Endothelial cell of umbilical vein (primary cell): Measurements from ENCODE around the gene CARD8.
"Not testable (repeated sequence)": the region's sequence is repeated elsewhere in the genome, so short reads cannot be mapped to it uniquely, and the experiment has no call there.

Experiments
- CTCF ChIP-seq, 2 donors: IDR thresholded peaks; 1 replicate in 1 of 2; 2 replicates in 1 of 2; pipeline ENCODE4 v1.5.1; 2011; ENCODE audit warnings: low read length in 2 of 2, mild to moderate bottlenecking in 2 of 2, moderate library complexity in 2 of 2, control low read depth in 1 of 2, inconsistent platforms in 1 of 2, low read depth in 1 of 2; ENCODE audit not compliant: insufficient read depth in 1 of 2; ENCODE audit errors: extremely low read depth in 1 of 2
- EZH2 ChIP-seq: IDR thresholded peaks from 2 replicates; pipeline ENCODE4 v1.6.1; 2012; ENCODE audit warnings: borderline replicate concordance, low read depth, mild to moderate bottlenecking, moderate library complexity, low read length, inconsistent platforms; ENCODE audit not compliant: severe bottlenecking
- FOS ChIP-seq: IDR thresholded peaks from 2 replicates; pipeline ENCODE4 v1.6.1; 2011; ENCODE audit warnings: mild to moderate bottlenecking, low read length, moderate library complexity, borderline replicate concordance; ENCODE audit not compliant: insufficient read depth
- JUN ChIP-seq: IDR thresholded peaks from 2 replicates; pipeline ENCODE4 v1.6.1; 2011; ENCODE audit warnings: borderline replicate concordance, low read depth; ENCODE audit not compliant: insufficient read length, insufficient read depth
- MAX ChIP-seq: IDR thresholded peaks from 2 replicates; pipeline ENCODE4 v1.6.1; 2011; ENCODE audit not compliant: insufficient read depth, insufficient read length
- MYC ChIP-seq: IDR thresholded peaks from one replicate; pipeline ENCODE4 v1.6.1; 2011; ENCODE audit warnings: mild to moderate bottlenecking, low read depth, low read length
- POLR2A ChIP-seq: IDR thresholded peaks from 2 replicates; pipeline ENCODE4 v1.6.1; 2012; ENCODE audit warnings: low read depth, mild to moderate bottlenecking, control low read depth, low read length
- POLR2AphosphoS5 ChIP-seq: IDR thresholded peaks from 2 replicates; pipeline ENCODE4 v1.6.1; 2012; ENCODE audit warnings: low read depth, mild to moderate bottlenecking, control low read depth, low read length, moderate library complexity; ENCODE audit not compliant: insufficient read depth

- TF ChIP-seq POLR2A; CTCF (IDR thresholded peaks at IDR 0.05; ENCODE audit: extremely low read depth in 1 of 2, insufficient read depth in 1 of 2, low read depth in 1 of 2, low read length in 2 of 2); POLR2AphosphoS5; FOS; EZH2; MAX; MYC; JUN: not testable (repeated sequence)
Observed at GRCh38 chr19:48260359-48260714, 4.6 kb upstream of the CARD8 start.
